Spleen (tissue), 11 donors: Measurements from ENCODE around the gene LASP1. TPM values are rescaled to one million over a fixed set of nuclear protein-coding genes. Genes with fewer than 3 reads are reported as not detected.

Experiments used
- DNase-seq: peaks from one replicate; pipeline ENCODE4 v3.0.0-alpha.2; 2020
- H3K27ac ChIP-seq, 8 donors: fragments of 200-600 bp; sonication (generic) in 7 of 8; 1 replicate in 4 of 8; 2 replicates in 4 of 8; pipeline versions ENCODE4 v1.5.0 to v1.8.0; 2016 to 2021; ENCODE audit warnings: inconsistent platforms in 4 of 8, mild to moderate bottlenecking in 4 of 8, moderate library complexity in 1 of 8
- H3K27me3 ChIP-seq, 7 donors: fragments of 200-600 bp; sonication (generic) in 6 of 7; replicated peaks in 1 of 7; 1 replicate in 4 of 7; 2 replicates in 3 of 7; pipeline versions ENCODE4 v1.5.0 to v1.8.0; 2016 to 2021; ENCODE audit warnings: inconsistent platforms in 3 of 7, mild to moderate bottlenecking in 1 of 7
- H3K36me3 ChIP-seq, 6 donors: fragments of 200-600 bp; sonication (generic) in 5 of 6; 1 replicate in 4 of 6; 2 replicates in 2 of 6; pipeline versions ENCODE4 v1.5.0 to v1.8.0; 2016 to 2021; ENCODE audit warnings: inconsistent platforms in 2 of 6
- H3K4me1 ChIP-seq, 6 donors: fragments of 200-600 bp; sonication (generic) in 5 of 6; 1 replicate in 3 of 6; 2 replicates in 3 of 6; pipeline versions ENCODE4 v1.5.0 to v1.8.0; 2016 to 2021; ENCODE audit warnings: inconsistent platforms in 3 of 6
- H3K4me3 ChIP-seq, 8 donors: fragments of 200-600 bp; sonication (generic) in 7 of 8; 1 replicate in 4 of 8; 2 replicates in 4 of 8; pipeline versions ENCODE4 v1.5.0 to v1.8.0; 2016 to 2021; ENCODE audit warnings: inconsistent platforms in 4 of 8, mild to moderate bottlenecking in 4 of 8, moderate library complexity in 2 of 8
- H3K9me3 ChIP-seq, 8 donors: fragments of 200-600 bp; sonication (generic) in 7 of 8; 1 replicate in 4 of 8; 2 replicates in 4 of 8; pipeline versions ENCODE4 v1.5.0 to v1.8.0; 2016 to 2021; ENCODE audit warnings: inconsistent platforms in 4 of 8
- CTCF ChIP-seq, 11 experiments: fragments of 200-600 bp in 7 of 11; fragments of 450-650 bp in 4 of 11; sonication (generic) in 4 of 11; IDR thresholded peaks in 8 of 11; conservative IDR thresholded peaks in 3 of 11; 1 replicate in 7 of 11; 2 replicates in 4 of 11; pipeline versions ENCODE4 v1.4.0 to v1.8.0; 2016 to 2021; ENCODE audit warnings: antibody characterized with exemption in 11 of 11, inconsistent platforms in 4 of 11, mild to moderate bottlenecking in 1 of 11
- POLR2A ChIP-seq, 3 donors: fragments of 450-650 bp; IDR thresholded peaks; one replicate each; pipeline ENCODE4 v1.5.1; 2017; ENCODE audit warnings: antibody characterized with exemption in 3 of 3, mild to moderate bottlenecking in 1 of 3
- POLR2AphosphoS5 ChIP-seq, 3 donors: sonication (generic); formaldehyde crosslinking; IDR thresholded peaks; one replicate each; pipeline ENCODE4 v1.5.1; 2017; ENCODE audit warnings: antibody characterized with exemption in 3 of 3
- WGBS, 5 donors: extraction: QIAGEN DNeasy Blood & Tissue Kit in 3 of 5; methylation state at CpG; one replicate each; pipeline versions ENCODE4 v1.1.5 to v1.1.7; 2013 to 2018; 5-methylcytosine and 5-hydroxymethylcytosine counted together
- intact Hi-C: fragments of 100-400 bp; cut with DNase I; formaldehyde crosslinking; loops from one replicate; pipeline ENCODE4 v1.15.0; 2023; ENCODE audit warnings: low total_unique reads
- polyA plus RNA-seq, 3 donors: library from polyadenylated mRNA; stranded (reverse); fragments of 200-250 nt; gene quantifications; one replicate each; pipeline ENCODE4 v1.2.1, GENCODE V29; 2013
- total RNA-seq, 7 donors: library from RNA; depleted of rRNA in 3 of 7; stranded (reverse); fragments of >200 nt in 3 of 7; fragmentation: NEBNext Ultra II Directional in 4 of 7; extraction: Animal tissue kit (Norgen Biotek cat#: 25700) in 4 of 7; gene quantifications; one replicate each; pipeline versions ENCODE4 v1.1.0 to v1.2.1, GENCODE V29; 2016 to 2021
- donor health status: healthy with polysubstance abuse.
- donor health status: DM: no; HTN: no; CAD: no; lungs with moderate emphysema.
- donor health status: DM: no; HTN: no; CAD: no.
- donor health status: Bipolar disorder and iron deficiency.
- donor health status: healthy.
- donor health status: DM: no; HTN: no; CAD: no.
- donor health status: DM: yes; HTN: yes; CAD: no.

LASP1 gene
- total and polyA plus RNA-seq, 10 donors, result 38.8 to 196 (median 143) TPM

GRCh38 chr17:38844261-38844757 is 25.5 kb upstream of the LASP1 start:
- Histone ChIP-seq H3K9me3 (no peaks in the 10 kb centered on the region), H3K4me3 (no peak overlapping the region), H3K27me3 (no peaks in the 10 kb centered on the region), H3K36me3 (peaks cover 0 to 37% (median 30%) of the 10 kb centered on the region in 6 donors), H3K4me1 (peaks cover 0 to 8% (median under 1%) of the 10 kb centered on the region in 6 donors), H3K27ac (no peak overlapping the region)
- DNase-seq, result no peak
- no peak for TF ChIP-seq POLR2AphosphoS5 (IDR thresholded peaks at IDR 0.05)
- TF ChIP-seq POLR2A (IDR thresholded peaks at IDR 0.05), result no peak
- TF ChIP-seq CTCF (IDR thresholded peaks at IDR 0.05 in 8 of 11, conservative IDR thresholded peaks at IDR 0.05 in 3 of 11), result no peak
- intact Hi-C loops, result no loop called here
- 80 to 90% (median 82%) methylated on average over 12 to 13 of the region's 13 CpGs for WGBS, 5 donors

DNA sequence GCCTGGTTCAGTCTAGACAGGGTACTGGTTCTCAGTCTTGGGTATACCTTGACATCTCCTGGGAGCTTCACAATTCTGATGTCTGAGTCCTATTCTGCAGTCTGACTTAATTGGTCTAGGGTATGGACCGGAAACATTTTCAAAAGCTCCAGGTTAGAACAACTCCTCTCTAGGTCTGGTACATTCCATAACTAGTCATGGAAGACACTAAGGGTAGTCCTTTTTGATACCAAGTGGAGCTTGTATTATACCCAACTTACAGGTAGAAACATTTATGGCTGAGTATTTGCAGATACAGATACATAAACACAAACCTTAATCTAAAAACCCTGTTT is 21.3 kb upstream of the LASP1 start:
- Histone ChIP-seq H3K36me3 (peaks cover 0 to 74% (median 60%) of the 10 kb centered on the region in 6 donors), H3K4me1 (peaks cover 23 to 48% (median 35%) of the 10 kb centered on the region in 6 donors), H3K4me3 (no peak overlapping the region), H3K27me3 (no peaks in the 10 kb centered on the region), H3K9me3 (no peaks in the 10 kb centered on the region), H3K27ac (no peak overlapping the region)
- DNase-seq, result no peak
- intact Hi-C loops, result no loop called here
- 90 to 100% (median 100%) methylated on average over 1 of the region's 1 CpG for WGBS, 5 donors
- TF ChIP-seq POLR2A (IDR thresholded peaks at IDR 0.05) (no peak), CTCF (IDR thresholded peaks at IDR 0.05 in 8 of 11, conservative IDR thresholded peaks at IDR 0.05 in 3 of 11) (no peak), POLR2AphosphoS5 (IDR thresholded peaks at IDR 0.05) (no peak)

- WGBS, 5 donors, result 82 to 89% (median 85%) methylated on average over 16 of the region's 16 CpGs
- H3K9me3 ChIP-seq, result no peaks in the 10 kb centered on the region
- H3K4me3 ChIP-seq, result no peak overlapping the region
- DNase-seq, result no peak
- H3K36me3 ChIP-seq, result peaks cover 0 to 74% (median 60%) of the 10 kb centered on the region in 6 donors
- peaks cover 24 to 50% (median 36%) of the 10 kb centered on the region in 6 donors for H3K4me1 ChIP-seq
- no peaks in the 10 kb centered on the region for H3K27me3 ChIP-seq
- intact Hi-C loops, result no loop called here
- TF ChIP-seq POLR2A (IDR thresholded peaks at IDR 0.05) (no peak), CTCF (IDR thresholded peaks at IDR 0.05 in 8 of 11, conservative IDR thresholded peaks at IDR 0.05 in 3 of 11) (no peak), POLR2AphosphoS5 (IDR thresholded peaks at IDR 0.05) (peak in 1 of 3 donors; percentile 42)
- H3K27ac ChIP-seq, result no peak overlapping the region
These were observed 20.8 kb upstream of the LASP1 start for GRCh38 chr17:38848939-38849605.

- Histone ChIP-seq H3K4me1 (peaks cover 27 to 58% (median 41%) of the 10 kb centered on the region in 6 donors), H3K4me3 (no peak overlapping the region), H3K27me3 (no peaks in the 10 kb centered on the region), H3K36me3 (peaks cover 0 to 74% (median 60%) of the 10 kb centered on the region in 6 donors), H3K27ac (no peak overlapping the region), H3K9me3 (no peaks in the 10 kb centered on the region)
- 77 to 90% (median 84%) methylated on average over 7 of the region's 7 CpGs for WGBS, 5 donors
- no peak for DNase-seq
- TF ChIP-seq POLR2A (IDR thresholded peaks at IDR 0.05), result no peak
- no peak for TF ChIP-seq POLR2AphosphoS5 (IDR thresholded peaks at IDR 0.05)
- TF ChIP-seq CTCF (IDR thresholded peaks at IDR 0.05 in 8 of 11, conservative IDR thresholded peaks at IDR 0.05 in 3 of 11), result no peak
- intact Hi-C loops, result no loop called here
These were observed 19.5 kb upstream of the LASP1 start for GRCh38 chr17:38850374-38850773.
